Measurements from ENCODE around the gene SETD2. TPM values are rescaled to one million over a fixed set of nuclear protein-coding genes. Genes with fewer than 3 reads are reported as not detected.
A peak's percentile ranks its signal among the peaks of the same experiment; 100 is the strongest.

SETD2 gene
- total and polyA plus RNA-seq, 9 of the 15 experiments (the other 6 are each of a cell fraction or from before 2014, with no cell fraction given): 8.2 to 44.0 (median 33.6) TPM

DNA sequence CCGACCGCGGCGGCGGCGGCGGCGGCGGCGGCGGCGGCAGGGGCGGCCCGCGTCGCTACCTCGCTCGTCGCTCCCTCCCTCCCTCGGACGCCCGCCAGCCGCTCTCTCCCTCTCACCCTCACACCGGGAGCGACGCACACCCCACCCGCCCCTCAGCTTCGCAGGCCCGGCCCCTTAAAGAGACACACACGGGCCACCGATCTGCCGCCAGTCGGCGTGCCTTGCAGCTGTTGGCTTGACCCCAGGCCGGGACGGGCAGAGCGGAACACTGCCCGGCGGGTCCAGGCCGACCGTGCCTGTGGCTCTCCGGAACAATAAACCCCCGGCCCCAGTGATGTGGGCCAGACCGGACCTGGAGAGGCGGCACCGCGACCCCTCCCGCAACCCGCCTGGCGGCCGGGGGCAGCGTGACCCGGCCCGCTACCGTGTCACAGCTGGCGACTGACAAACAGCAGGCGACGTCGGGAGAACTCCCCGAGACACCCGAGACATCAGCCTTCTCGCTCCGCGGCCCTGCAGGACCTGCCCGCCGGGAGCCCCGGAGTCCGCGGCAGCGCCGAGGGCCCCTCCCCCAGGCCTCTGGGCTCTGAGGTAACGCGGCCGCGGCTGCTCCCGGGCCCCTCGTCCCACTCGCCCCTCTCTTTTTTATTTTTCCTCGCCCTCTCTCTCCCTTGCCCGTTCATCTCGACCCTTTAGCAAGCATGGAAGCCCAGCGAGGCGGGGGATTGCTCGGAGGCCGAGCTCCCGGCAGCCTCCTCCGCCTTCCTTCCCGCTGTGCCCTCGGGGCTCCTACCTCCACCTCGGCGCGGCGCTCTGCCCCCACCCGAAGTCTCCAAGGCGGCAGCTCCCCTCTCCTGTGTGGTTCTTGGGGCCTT is at the start of gene SETD2 (continued):
- TF ChIP-seq, protein P1, sequence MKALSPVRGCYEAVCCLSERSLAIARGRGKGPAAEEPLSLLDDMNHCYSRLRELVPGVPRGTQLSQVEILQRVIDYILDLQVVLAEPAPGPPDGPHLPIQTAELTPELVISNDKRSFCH (CRISPR knock-in tag; IDR thresholded peaks at IDR 0.05): no peak
- TF ChIP-seq, protein P1 (tag; IDR thresholded peaks at IDR 0.05): peak; percentile 43
- TF ChIP-seq THRAP3 (IDR thresholded peaks at IDR 0.05; ENCODE audit: borderline replicate concordance): no peak
- no peak for TF ChIP-seq ZNF311 (CRISPR knock-in tag; IDR thresholded peaks at IDR 0.05)
- TF ChIP-seq C11orf30 (IDR thresholded peaks at IDR 0.05; ENCODE audit: low read depth): peak; percentile 67
- TF ChIP-seq BMI1 (IDR thresholded peaks at IDR 0.05; ENCODE audit: low read length): no peak
- TF ChIP-seq, protein P2, sequence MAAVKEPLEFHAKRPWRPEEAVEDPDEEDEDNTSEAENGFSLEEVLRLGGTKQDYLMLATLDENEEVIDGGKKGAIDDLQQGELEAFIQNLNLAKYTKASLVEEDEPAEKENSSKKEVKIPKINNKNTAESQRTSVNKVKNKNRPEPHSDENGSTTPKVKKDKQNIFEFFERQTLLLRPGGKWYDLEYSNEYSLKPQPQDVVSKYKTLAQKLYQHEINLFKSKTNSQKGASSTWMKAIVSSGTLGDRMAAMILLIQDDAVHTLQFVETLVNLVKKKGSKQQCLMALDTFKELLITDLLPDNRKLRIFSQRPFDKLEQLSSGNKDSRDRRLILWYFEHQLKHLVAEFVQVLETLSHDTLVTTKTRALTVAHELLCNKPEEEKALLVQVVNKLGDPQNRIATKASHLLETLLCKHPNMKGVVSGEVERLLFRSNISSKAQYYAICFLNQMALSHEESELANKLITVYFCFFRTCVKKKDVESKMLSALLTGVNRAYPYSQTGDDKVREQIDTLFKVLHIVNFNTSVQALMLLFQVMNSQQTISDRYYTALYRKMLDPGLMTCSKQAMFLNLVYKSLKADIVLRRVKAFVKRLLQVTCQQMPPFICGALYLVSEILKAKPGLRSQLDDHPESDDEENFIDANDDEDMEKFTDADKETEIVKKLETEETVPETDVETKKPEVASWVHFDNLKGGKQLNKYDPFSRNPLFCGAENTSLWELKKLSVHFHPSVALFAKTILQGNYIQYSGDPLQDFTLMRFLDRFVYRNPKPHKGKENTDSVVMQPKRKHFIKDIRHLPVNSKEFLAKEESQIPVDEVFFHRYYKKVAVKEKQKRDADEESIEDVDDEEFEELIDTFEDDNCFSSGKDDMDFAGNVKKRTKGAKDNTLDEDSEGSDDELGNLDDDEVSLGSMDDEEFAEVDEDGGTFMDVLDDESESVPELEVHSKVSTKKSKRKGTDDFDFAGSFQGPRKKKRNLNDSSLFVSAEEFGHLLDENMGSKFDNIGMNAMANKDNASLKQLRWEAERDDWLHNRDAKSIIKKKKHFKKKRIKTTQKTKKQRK (IDR thresholded peaks at IDR 0.05; ENCODE audit: borderline replicate concordance, low read depth, low read length): no peak
- TF ChIP-seq, protein P3, sequence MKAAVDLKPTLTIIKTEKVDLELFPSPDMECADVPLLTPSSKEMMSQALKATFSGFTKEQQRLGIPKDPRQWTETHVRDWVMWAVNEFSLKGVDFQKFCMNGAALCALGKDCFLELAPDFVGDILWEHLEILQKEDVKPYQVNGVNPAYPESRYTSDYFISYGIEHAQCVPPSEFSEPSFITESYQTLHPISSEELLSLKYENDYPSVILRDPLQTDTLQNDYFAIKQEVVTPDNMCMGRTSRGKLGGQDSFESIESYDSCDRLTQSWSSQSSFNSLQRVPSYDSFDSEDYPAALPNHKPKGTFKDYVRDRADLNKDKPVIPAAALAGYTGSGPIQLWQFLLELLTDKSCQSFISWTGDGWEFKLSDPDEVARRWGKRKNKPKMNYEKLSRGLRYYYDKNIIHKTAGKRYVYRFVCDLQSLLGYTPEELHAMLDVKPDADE (conservative IDR thresholded peaks at IDR 0.05; ENCODE audit: control insufficient read depth, low read depth, low read length): peak; percentile 63
- no peak for TF ChIP-seq MEIS2 (IDR thresholded peaks at IDR 0.05; ENCODE audit: partially characterized antibody)
- TF ChIP-seq, protein P4, sequence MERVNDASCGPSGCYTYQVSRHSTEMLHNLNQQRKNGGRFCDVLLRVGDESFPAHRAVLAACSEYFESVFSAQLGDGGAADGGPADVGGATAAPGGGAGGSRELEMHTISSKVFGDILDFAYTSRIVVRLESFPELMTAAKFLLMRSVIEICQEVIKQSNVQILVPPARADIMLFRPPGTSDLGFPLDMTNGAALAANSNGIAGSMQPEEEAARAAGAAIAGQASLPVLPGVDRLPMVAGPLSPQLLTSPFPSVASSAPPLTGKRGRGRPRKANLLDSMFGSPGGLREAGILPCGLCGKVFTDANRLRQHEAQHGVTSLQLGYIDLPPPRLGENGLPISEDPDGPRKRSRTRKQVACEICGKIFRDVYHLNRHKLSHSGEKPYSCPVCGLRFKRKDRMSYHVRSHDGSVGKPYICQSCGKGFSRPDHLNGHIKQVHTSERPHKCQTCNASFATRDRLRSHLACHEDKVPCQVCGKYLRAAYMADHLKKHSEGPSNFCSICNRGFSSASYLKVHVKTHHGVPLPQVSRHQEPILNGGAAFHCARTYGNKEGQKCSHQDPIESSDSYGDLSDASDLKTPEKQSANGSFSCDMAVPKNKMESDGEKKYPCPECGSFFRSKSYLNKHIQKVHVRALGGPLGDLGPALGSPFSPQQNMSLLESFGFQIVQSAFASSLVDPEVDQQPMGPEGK (CRISPR knock-in tag; IDR thresholded peaks at IDR 0.05; ENCODE audit: borderline replicate concordance): no peak; the same call in 1 of the 2 replicates
- no peak for TF ChIP-seq MED1 (CRISPR knock-in tag; IDR thresholded peaks at IDR 0.05; ENCODE audit: borderline replicate concordance)
- no peak for TF ChIP-seq ZNF23 (CRISPR knock-in tag; IDR thresholded peaks at IDR 0.05)
- peak in 1 of 2 experiments; percentile 94; a peak in 2 of 4 replicates for TF ChIP-seq HDAC1 (IDR thresholded peaks at IDR 0.05)
- TF ChIP-seq MYNN (IDR thresholded peaks at IDR 0.05): peak; percentile 64; the same call in 1 of the 2 replicates
- TF ChIP-seq MYNN (CRISPR knock-in tag; IDR thresholded peaks at IDR 0.05): no peak
- TF ChIP-seq FOXJ3 (CRISPR knock-in tag; IDR thresholded peaks at IDR 0.05): no peak
- no peak for TF ChIP-seq ZNF384 (IDR thresholded peaks at IDR 0.05; ENCODE audit: low read depth, low read length)
- TF ChIP-seq GABPB1 (CRISPR knock-in tag; IDR thresholded peaks at IDR 0.05): peak; percentile 86; the same call in 1 of the 2 replicates
- TF ChIP-seq ZNF77 (CRISPR knock-in tag; IDR thresholded peaks at IDR 0.05): no peak
- TF ChIP-seq ILF3 (IDR thresholded peaks at IDR 0.05; ENCODE audit: borderline replicate concordance): no peak
